ENCODE measurements around the gene CLDN19. TPM values are rescaled to one million over a fixed set of nuclear protein-coding genes. Genes with fewer than 3 reads are reported as not detected.

CLDN19 gene, protein sequence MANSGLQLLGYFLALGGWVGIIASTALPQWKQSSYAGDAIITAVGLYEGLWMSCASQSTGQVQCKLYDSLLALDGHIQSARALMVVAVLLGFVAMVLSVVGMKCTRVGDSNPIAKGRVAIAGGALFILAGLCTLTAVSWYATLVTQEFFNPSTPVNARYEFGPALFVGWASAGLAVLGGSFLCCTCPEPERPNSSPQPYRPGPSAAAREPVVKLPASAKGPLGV
- not detected for total RNA-seq
- polyA plus RNA-seq: not detected

DNA sequence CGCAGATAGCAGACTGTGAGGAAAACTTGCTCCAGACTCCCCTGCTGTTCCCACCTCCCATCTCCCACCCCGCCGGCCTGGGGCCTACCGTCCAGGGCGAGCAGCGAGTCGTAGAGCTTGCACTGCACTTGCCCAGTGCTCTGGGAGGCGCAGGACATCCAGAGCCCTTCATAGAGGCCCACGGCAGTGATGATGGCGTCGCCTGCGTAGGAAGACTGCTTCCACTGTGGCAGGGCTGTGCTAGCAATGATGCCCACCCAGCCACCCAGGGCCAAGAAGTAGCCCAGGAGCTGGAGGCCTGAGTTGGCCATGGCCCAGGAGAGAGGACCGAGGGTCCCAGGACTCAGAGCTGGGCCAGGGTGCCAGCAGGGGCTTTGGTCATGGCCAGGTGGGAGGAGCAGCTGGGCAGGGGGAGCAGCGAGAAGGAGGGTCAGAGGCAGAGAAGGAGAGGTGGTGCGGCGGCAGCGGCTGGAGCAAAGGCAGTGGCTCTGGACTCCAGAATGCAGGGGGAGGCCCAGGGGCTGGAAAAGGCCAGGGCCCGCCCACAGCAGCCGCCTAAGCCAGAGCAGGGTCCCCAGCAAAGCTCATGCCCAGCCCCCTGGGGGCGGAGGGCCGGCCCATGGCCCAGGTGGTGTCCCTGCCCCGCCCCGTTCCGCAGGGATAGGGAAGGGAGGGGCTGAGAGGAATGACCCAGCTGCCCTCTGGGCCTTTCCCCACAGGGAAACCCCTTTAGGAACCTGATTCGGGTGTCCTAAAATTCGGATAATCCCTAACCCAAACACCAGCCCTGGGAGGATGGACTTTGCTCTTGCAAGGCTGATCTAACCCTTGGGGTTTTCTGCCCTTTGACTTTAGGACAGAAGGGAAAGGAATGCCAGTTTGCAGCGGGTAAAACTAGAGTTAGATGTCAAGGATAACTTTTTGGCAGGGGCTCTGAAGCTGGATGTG, at the start of gene CLDN19:
CLDN19 (minus strand) TSS at position 484 of the 948 bp plus-strand sequence; CDS start at position 311, 173 bp downstream.
- peaks cover 0 to 7% (median 2%) of the 10 kb centered on the region in 3 donors for H3K4me1 Mint-ChIP-seq
- POLR2A ChIA-PET: no interaction called here
- CTCF ChIA-PET: no interaction called here

GRCh38 chr1:42788021-42788420, 48.0 kb upstream of the CLDN19 start:
- DNase-seq: no peak
- peak overlapping the region in 2 of 8 donors; percentile 24 to 48 for H3K27ac Mint-ChIP-seq

More for the DNA sequence above, at the start of gene CLDN19:
- Mint-ChIP-seq H3K27ac (no peak within 1 kb of the TSS), H3K9me3 (no peaks in the 10 kb centered on the region), H3K36me3 (no peaks in the 10 kb centered on the region), H3K4me3 (no peak within 1 kb of the TSS), H3K27me3 (no peaks in the 10 kb centered on the region)
- DNase-seq: no peak
- Histone ChIP-seq H3K36me3 (ENCODE audit: insufficient read depth, low read length) (no peaks in the 10 kb centered on the region), H3K27ac (ENCODE audit: low read depth, low read length) (no peak within 1 kb of the TSS), H3K4me3 (ENCODE audit: low read length) (no peak within 1 kb of the TSS), H3K27me3 (ENCODE audit: insufficient read depth, low read length, poor library complexity, severe bottlenecking) (no peaks in the 10 kb centered on the region), H3K9me3 (ENCODE audit: low read length) (no peaks in the 10 kb centered on the region), H3K4me1 (ENCODE audit: insufficient read depth, low read length) (peaks cover 3% of the 10 kb centered on the region)

GRCh38 chr1:42786097-42786496, 46.1 kb upstream of the CLDN19 start:
- H3K27me3 ChIP-seq (ENCODE audit: insufficient read depth, low read length, poor library complexity, severe bottlenecking): no peaks in the 10 kb centered on the region
- H3K36me3 Mint-ChIP-seq: peaks cover 0 to 16% (median 4%) of the 10 kb centered on the region in 3 donors
- H3K36me3 ChIP-seq (ENCODE audit: insufficient read depth, low read length): no peaks in the 10 kb centered on the region
- POLR2A ChIA-PET: no interaction called here
- H3K4me1 Mint-ChIP-seq: peaks cover 11 to 23% (median 11%) of the 10 kb centered on the region in 3 donors
- peaks cover 0 to 4% of the 10 kb centered on the region in 2 donors for H3K27me3 Mint-ChIP-seq
- H3K4me1 ChIP-seq (ENCODE audit: insufficient read depth, low read length): peaks cover 13% of the 10 kb centered on the region
- no peak overlapping the region for H3K4me3 ChIP-seq (ENCODE audit: low read length)
- no peaks in the 10 kb centered on the region for H3K9me3 Mint-ChIP-seq
- H3K27ac Mint-ChIP-seq: peak overlapping the region in 3 of 8 donors; percentile 23 to 88 (median 74)
- DNase-seq: no peak
- peak overlapping the region; percentile 46 to 91 (median 86) for H3K4me3 Mint-ChIP-seq
- H3K27ac ChIP-seq (ENCODE audit: low read depth, low read length): no peak overlapping the region
- no peaks in the 10 kb centered on the region for H3K9me3 ChIP-seq (ENCODE audit: low read length)
- CTCF ChIA-PET: no interaction called here

More at GRCh38 chr1:42788021-42788420, 48.0 kb upstream of the CLDN19 start:
- Histone ChIP-seq H3K4me3 (ENCODE audit: low read length) (no peak overlapping the region), H3K4me1 (ENCODE audit: insufficient read depth, low read length) (peaks cover 13% of the 10 kb centered on the region), H3K9me3 (ENCODE audit: low read length) (no peaks in the 10 kb centered on the region), H3K27ac (ENCODE audit: low read depth, low read length) (no peak overlapping the region), H3K36me3 (ENCODE audit: insufficient read depth, low read length) (no peaks in the 10 kb centered on the region), H3K27me3 (ENCODE audit: insufficient read depth, low read length, poor library complexity, severe bottlenecking) (no peaks in the 10 kb centered on the region)
- H3K4me1 Mint-ChIP-seq: peaks cover 11 to 23% (median 11%) of the 10 kb centered on the region in 3 donors
- CTCF ChIA-PET: no interaction called here
- H3K9me3 Mint-ChIP-seq: no peaks in the 10 kb centered on the region
- H3K27me3 Mint-ChIP-seq: peaks cover 0 to 8% of the 10 kb centered on the region in 2 donors
- H3K36me3 Mint-ChIP-seq: peaks cover 0 to 3% (median 0%) of the 10 kb centered on the region in 3 donors
- POLR2A ChIA-PET: interaction anchor here (0.6 kb wide), 1 partner anchor 59 kb away, joined by 3 read pairs; the partner anchor contains the start of gene ZNF691
- no peak overlapping the region for H3K4me3 Mint-ChIP-seq

- Histone ChIP-seq H3K27me3 (ENCODE audit: insufficient read depth, low read length, poor library complexity, severe bottlenecking) (no peaks in the 10 kb centered on the region), H3K4me3 (ENCODE audit: low read length) (peak within 1 kb of the TSS; percentile 45), H3K9me3 (ENCODE audit: low read length) (no peaks in the 10 kb centered on the region), H3K27ac (ENCODE audit: low read depth, low read length) (no peak within 1 kb of the TSS), H3K36me3 (ENCODE audit: insufficient read depth, low read length) (peaks cover 8% of the 10 kb centered on the region), H3K4me1 (ENCODE audit: insufficient read depth, low read length) (peaks cover 13% of the 10 kb centered on the region)
- H3K27ac Mint-ChIP-seq: peak within 1 kb of the TSS; percentile 23 to 88 (median 74)
- DNase-seq: peak; percentile 9 to 63 (median 26)
- H3K27me3 Mint-ChIP-seq: peaks cover 0 to 4% of the 10 kb centered on the region in 2 donors
- no peaks in the 10 kb centered on the region for H3K9me3 Mint-ChIP-seq
- ChIA-PET CTCF (interaction anchor here (1.0 kb wide), 1 partner anchor 22 kb away, joined by 3 read pairs; no protein-coding TSS in a partner anchor), POLR2A (interaction anchor here (0.7 kb wide), 1 partner anchor 18 kb away, joined by 3 read pairs; the partner anchor contains the start of genes C1orf50 and P3H1)
- peak within 1 kb of the TSS; percentile 83 to 91 (median 87) for H3K4me3 Mint-ChIP-seq
- peaks cover 0 to 25% (median 6%) of the 10 kb centered on the region in 3 donors for H3K36me3 Mint-ChIP-seq
- peaks cover 11 to 23% (median 11%) of the 10 kb centered on the region in 3 donors for H3K4me1 Mint-ChIP-seq
Observed at GRCh38 chr1:42784946-42785693, 45.1 kb upstream of the CLDN19 start, which contains the start of gene TMEM269. TMEM269 (plus strand) TSS chr1:42784991; CDS start chr1:42789894, 4,903 bp downstream.

DNA sequence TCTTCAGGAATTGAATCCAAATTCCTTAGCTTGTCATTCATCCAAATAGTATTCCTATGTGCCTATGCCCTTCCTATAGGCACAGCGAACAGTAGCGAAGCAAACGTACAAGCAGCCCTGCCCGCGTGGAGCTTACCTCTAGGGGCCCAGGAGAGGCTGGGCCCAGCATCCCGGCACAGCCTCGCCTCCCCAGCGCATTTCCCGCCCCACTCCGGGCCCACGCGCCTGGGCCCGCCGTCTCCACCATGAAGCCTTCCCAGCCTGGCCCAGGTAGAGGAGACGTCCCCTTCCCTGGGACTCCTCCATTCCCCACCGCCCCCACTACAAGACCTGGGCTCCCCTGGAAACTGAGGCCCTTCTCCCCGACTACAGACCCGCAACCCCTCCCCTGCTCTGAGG, 44.5 kb upstream of the CLDN19 start:
- peak overlapping the region in 2 of 8 donors; percentile 29 to 48 for H3K27ac Mint-ChIP-seq
- Histone ChIP-seq H3K36me3 (ENCODE audit: insufficient read depth, low read length) (peaks cover 11% of the 10 kb centered on the region), H3K4me1 (ENCODE audit: insufficient read depth, low read length) (peaks cover 13% of the 10 kb centered on the region), H3K9me3 (ENCODE audit: low read length) (no peaks in the 10 kb centered on the region), H3K27ac (ENCODE audit: low read depth, low read length) (no peak overlapping the region), H3K27me3 (ENCODE audit: insufficient read depth, low read length, poor library complexity, severe bottlenecking) (no peaks in the 10 kb centered on the region), H3K4me3 (ENCODE audit: low read length) (peak overlapping the region; percentile 45)
- POLR2A ChIA-PET: interaction anchor here (1.1 kb wide), 1 partner anchor 18 kb away, joined by 3 read pairs; the partner anchor contains the start of genes C1orf50 and P3H1
- CTCF ChIA-PET: interaction anchor here (1.0 kb wide), 1 partner anchor 18 kb away, joined by 4 read pairs; the partner anchor contains the start of genes C1orf50 and P3H1
- H3K4me1 Mint-ChIP-seq: peaks cover 11 to 23% (median 11%) of the 10 kb centered on the region in 3 donors
- DNase-seq: no peak
- H3K4me3 Mint-ChIP-seq: peak overlapping the region in 6 of 7 donors; percentile 31 to 88 (median 34)
- H3K9me3 Mint-ChIP-seq: no peaks in the 10 kb centered on the region
- H3K27me3 Mint-ChIP-seq: peaks cover 0 to 4% of the 10 kb centered on the region in 2 donors
- H3K36me3 Mint-ChIP-seq: peaks cover 0 to 31% (median 9%) of the 10 kb centered on the region in 3 donors

- POLR2A ChIA-PET: no interaction called here
- no peak overlapping the region for H3K27ac Mint-ChIP-seq
- H3K36me3 ChIP-seq (ENCODE audit: insufficient read depth, low read length): peaks cover 15% of the 10 kb centered on the region
- H3K27me3 Mint-ChIP-seq: peaks cover 0 to 4% of the 10 kb centered on the region in 2 donors
- no peaks in the 10 kb centered on the region for H3K27me3 ChIP-seq (ENCODE audit: insufficient read depth, low read length, poor library complexity, severe bottlenecking)
- no peak for DNase-seq
- peaks cover 13% of the 10 kb centered on the region for H3K4me1 ChIP-seq (ENCODE audit: insufficient read depth, low read length)
- no peak overlapping the region for H3K27ac ChIP-seq (ENCODE audit: low read depth, low read length)
- CTCF ChIA-PET: no interaction called here
- no peak overlapping the region for H3K4me3 Mint-ChIP-seq
- no peaks in the 10 kb centered on the region for H3K9me3 ChIP-seq (ENCODE audit: low read length)
- H3K4me1 Mint-ChIP-seq: peaks cover 14 to 28% (median 15%) of the 10 kb centered on the region in 3 donors
- H3K9me3 Mint-ChIP-seq: no peaks in the 10 kb centered on the region
- H3K4me3 ChIP-seq (ENCODE audit: low read length): no peak overlapping the region
- H3K36me3 Mint-ChIP-seq: peaks cover 0 to 44% (median 11%) of the 10 kb centered on the region in 3 donors
Observed at GRCh38 chr1:42783092-42783491, 43.1 kb upstream of the CLDN19 start.

GRCh38 chr1:42780176-42780575, 40.1 kb upstream of the CLDN19 start:
- POLR2A ChIA-PET: no interaction called here
- Mint-ChIP-seq H3K27ac (no peak overlapping the region), H3K4me1 (peaks cover 9 to 19% (median 14%) of the 10 kb centered on the region in 3 donors), H3K9me3 (no peaks in the 10 kb centered on the region), H3K27me3 (no peaks in the 10 kb centered on the region), H3K36me3 (peaks cover 2 to 73% (median 22%) of the 10 kb centered on the region in 3 donors), H3K4me3 (no peak overlapping the region)
- peaks cover 33% of the 10 kb centered on the region for H3K36me3 ChIP-seq (ENCODE audit: insufficient read depth, low read length)
- no peaks in the 10 kb centered on the region for H3K27me3 ChIP-seq (ENCODE audit: insufficient read depth, low read length, poor library complexity, severe bottlenecking)
- H3K4me1 ChIP-seq (ENCODE audit: insufficient read depth, low read length): peaks cover 6% of the 10 kb centered on the region
- no peak for DNase-seq
- H3K27ac ChIP-seq (ENCODE audit: low read depth, low read length): no peak overlapping the region
- CTCF ChIA-PET: interaction anchor here (0.9 to 5.3 kb wide), 2 partner anchors 18 to 294 kb away, joined by 3 to 35 read pairs; no protein-coding TSS in a partner anchor
- no peaks in the 10 kb centered on the region for H3K9me3 ChIP-seq (ENCODE audit: low read length)
- H3K4me3 ChIP-seq (ENCODE audit: low read length): no peak overlapping the region

All from CD8-positive, alpha-beta memory T cell (primary cell).